ENCODE results near the gene ABLIM2.

- TF ChIP-seq, protein P1, sequence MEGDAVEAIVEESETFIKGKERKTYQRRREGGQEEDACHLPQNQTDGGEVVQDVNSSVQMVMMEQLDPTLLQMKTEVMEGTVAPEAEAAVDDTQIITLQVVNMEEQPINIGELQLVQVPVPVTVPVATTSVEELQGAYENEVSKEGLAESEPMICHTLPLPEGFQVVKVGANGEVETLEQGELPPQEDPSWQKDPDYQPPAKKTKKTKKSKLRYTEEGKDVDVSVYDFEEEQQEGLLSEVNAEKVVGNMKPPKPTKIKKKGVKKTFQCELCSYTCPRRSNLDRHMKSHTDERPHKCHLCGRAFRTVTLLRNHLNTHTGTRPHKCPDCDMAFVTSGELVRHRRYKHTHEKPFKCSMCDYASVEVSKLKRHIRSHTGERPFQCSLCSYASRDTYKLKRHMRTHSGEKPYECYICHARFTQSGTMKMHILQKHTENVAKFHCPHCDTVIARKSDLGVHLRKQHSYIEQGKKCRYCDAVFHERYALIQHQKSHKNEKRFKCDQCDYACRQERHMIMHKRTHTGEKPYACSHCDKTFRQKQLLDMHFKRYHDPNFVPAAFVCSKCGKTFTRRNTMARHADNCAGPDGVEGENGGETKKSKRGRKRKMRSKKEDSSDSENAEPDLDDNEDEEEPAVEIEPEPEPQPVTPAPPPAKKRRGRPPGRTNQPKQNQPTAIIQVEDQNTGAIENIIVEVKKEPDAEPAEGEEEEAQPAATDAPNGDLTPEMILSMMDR (conservative IDR thresholded peaks at IDR 0.05): no peak
- TF ChIP-seq ZFX (IDR thresholded peaks at IDR 0.05): no peak
These were observed 15.0 kb downstream of the ABLIM2 start for GRCh38 chr4:8143392-8144140.

Measured in C4-2B (cell line).